Ishikawa (cell line): Measurements from ENCODE around the gene USHBP1.

Experiments used
- CREB1 ChIP-seq: IDR thresholded peaks from 2 replicates; pipeline ENCODE4 v1.6.1; 2012; ENCODE audit warnings: low read depth
- EGR1 ChIP-seq: IDR thresholded peaks from 2 replicates; pipeline ENCODE4 v1.6.1; 2012
- EP300 ChIP-seq: IDR thresholded peaks from 2 replicates; pipeline ENCODE4 v1.6.1; 2012; ENCODE audit warnings: borderline replicate concordance
- FOXM1 ChIP-seq: IDR thresholded peaks from 2 replicates; pipeline ENCODE4 v1.6.1; 2012; ENCODE audit warnings: low read depth, borderline replicate concordance
- MAX ChIP-seq: IDR thresholded peaks from 2 replicates; pipeline ENCODE4 v1.6.1; 2012
- RAD21 ChIP-seq: IDR thresholded peaks from 2 replicates; pipeline ENCODE4 v1.6.1; 2012; ENCODE audit warnings: low read depth
- REST ChIP-seq: IDR thresholded peaks from 2 replicates; pipeline ENCODE4 v1.6.1; 2012; ENCODE audit warnings: low read depth, mild to moderate bottlenecking
- TAF1 ChIP-seq: IDR thresholded peaks from 2 replicates; pipeline ENCODE4 v1.6.1; 2012; ENCODE audit warnings: low read depth, mild to moderate bottlenecking
- TEAD4 ChIP-seq: IDR thresholded peaks from 2 replicates; pipeline ENCODE4 v1.6.1; 2012
- USF1 ChIP-seq: IDR thresholded peaks from 2 replicates; pipeline ENCODE4 v1.6.1; 2012
- YY1 ChIP-seq: IDR thresholded peaks from 2 replicates; pipeline ENCODE4 v1.6.1; 2012; ENCODE audit warnings: low read depth

- TF ChIP-seq EP300 (peak; percentile 74), TAF1 (peak; percentile 17; the same call in 1 of the 2 replicates), RAD21 (no peak; the same call in 1 of the 2 replicates), USF1 (peak; percentile 30; the same call in 1 of the 2 replicates), REST (no peak), MAX (peak; percentile 68), YY1 (no peak), CREB1 (peak; percentile 45; the same call in 1 of the 2 replicates), TEAD4 (no peak), FOXM1 (no peak), EGR1 (no peak)
Observed at GRCh38 chr19:17248011-17248776, 16.4 kb downstream of the USHBP1 start.
